HG03025 (cell line): ENCODE measurements around the gene CFAP251.
"Not testable (repeated sequence)": the region's sequence is repeated elsewhere in the genome, so short reads cannot be mapped to it uniquely, and the experiment has no call there.

Experiments
- ATAC-seq: cut with Tn5 transposase; IDR thresholded peaks from one replicate; pipeline ENCODE4 v1.9.1; 2021; ENCODE audit warnings: mild to moderate bottlenecking, moderate library complexity; ENCODE audit not compliant: unreplicated experiment, low FRiP score

The CFAP251 gene

GRCh38 chr12:121899590-121899989 is 18.8 kb upstream of the CFAP251 start:
- ATAC-seq: no peak

GRCh38 chr12:121903202-121903601 is 15.2 kb upstream of the CFAP251 start:
- no peak for ATAC-seq

- ATAC-seq: no peak
Observed at GRCh38 chr12:121905746-121906145, 12.6 kb upstream of the CFAP251 start.

- ATAC-seq: no peak
Observed at GRCh38 chr12:121908702-121909101, 9.7 kb upstream of the CFAP251 start.

GRCh38 chr12:121911824-121912585 is 6.4 kb upstream of the CFAP251 start:
- ATAC-seq: no peak

GRCh38 chr12:121915841-121916321 is 2.5 kb upstream of the CFAP251 start:
- ATAC-seq: no peak

- ATAC-seq: no peak
Observed at GRCh38 chr12:121916719-121917118, 1.7 kb upstream of the CFAP251 start.

GRCh38 chr12:121918679-121919038 is 267 bp downstream of the CFAP251 start:
- ATAC-seq: no peak

GRCh38 chr12:121921066-121921465 is 2.7 kb downstream of the CFAP251 start:
- no peak for ATAC-seq

- ATAC-seq: no peak
Observed at GRCh38 chr12:121925358-121925695, 6.9 kb downstream of the CFAP251 start.

GRCh38 chr12:121926874-121927706 is 8.7 kb downstream of the CFAP251 start:
- peak; percentile 55 for ATAC-seq

GRCh38 chr12:121927813-121928212 is 9.4 kb downstream of the CFAP251 start:
- no peak for ATAC-seq

- not testable (repeated sequence) for ATAC-seq
Observed at GRCh38 chr12:121929545-121929944, 11.2 kb downstream of the CFAP251 start.

GRCh38 chr12:121930862-121931261 is 12.5 kb downstream of the CFAP251 start:
- no peak for ATAC-seq

GRCh38 chr12:121932176-121932536 is 13.8 kb downstream of the CFAP251 start:
- ATAC-seq: no peak

GRCh38 chr12:121932914-121933521 is 14.6 kb downstream of the CFAP251 start:
- no peak for ATAC-seq

GRCh38 chr12:121933522-121934308 is 15.3 kb downstream of the CFAP251 start:
- ATAC-seq: no peak

- no peak for ATAC-seq
Observed at GRCh38 chr12:121934309-121934664, 15.9 kb downstream of the CFAP251 start.

GRCh38 chr12:121937654-121938053 is 19.3 kb downstream of the CFAP251 start:
- ATAC-seq: no peak

- ATAC-seq: no peak
Observed at GRCh38 chr12:121939186-121939585, 20.8 kb downstream of the CFAP251 start.
